Fibroblast of lung (primary cell): ENCODE data around the gene MIOX.

ENCODE experiments used
- EZH2 ChIP-seq: IDR thresholded peaks from 2 replicates; pipeline ENCODE4 v1.5.1; 2012; ENCODE audit warnings: low read length, control low read depth, mild to moderate bottlenecking; ENCODE audit errors: missing control alignments
- TF ChIP-seq, protein P1 (sequence below), 2 donors: IDR thresholded peaks in 1 of 2; conservative IDR thresholded peaks in 1 of 2; 1 replicate in 1 of 2; 2 replicates in 1 of 2; pipeline ENCODE4 v1.5.1; 2011 to 2012; ENCODE audit warnings: low read length in 2 of 2, control low read depth in 1 of 2, inconsistent platforms in 1 of 2, low read depth in 1 of 2, mild to moderate bottlenecking in 1 of 2

DNA sequence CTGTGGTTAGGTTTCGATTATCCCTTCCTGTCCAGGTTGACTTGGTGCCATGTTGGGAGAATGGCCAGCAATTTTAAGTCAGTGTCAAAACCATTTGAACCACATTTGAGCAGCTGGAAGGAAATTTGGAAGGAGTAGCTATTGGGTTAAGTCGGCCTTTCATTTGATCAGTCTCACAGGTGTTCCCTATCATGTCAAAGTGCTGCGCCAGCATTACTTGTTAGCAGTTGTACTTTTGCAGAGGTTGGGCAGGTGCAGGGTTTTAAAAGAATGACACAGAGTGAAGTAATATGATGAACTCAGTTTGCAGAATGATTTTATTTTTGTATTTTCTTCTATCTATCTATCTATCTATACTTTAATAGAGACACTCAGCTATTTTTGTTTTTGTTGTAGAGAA lies 49.6 kb downstream of the MIOX start:
- TF ChIP-seq, protein P1, sequence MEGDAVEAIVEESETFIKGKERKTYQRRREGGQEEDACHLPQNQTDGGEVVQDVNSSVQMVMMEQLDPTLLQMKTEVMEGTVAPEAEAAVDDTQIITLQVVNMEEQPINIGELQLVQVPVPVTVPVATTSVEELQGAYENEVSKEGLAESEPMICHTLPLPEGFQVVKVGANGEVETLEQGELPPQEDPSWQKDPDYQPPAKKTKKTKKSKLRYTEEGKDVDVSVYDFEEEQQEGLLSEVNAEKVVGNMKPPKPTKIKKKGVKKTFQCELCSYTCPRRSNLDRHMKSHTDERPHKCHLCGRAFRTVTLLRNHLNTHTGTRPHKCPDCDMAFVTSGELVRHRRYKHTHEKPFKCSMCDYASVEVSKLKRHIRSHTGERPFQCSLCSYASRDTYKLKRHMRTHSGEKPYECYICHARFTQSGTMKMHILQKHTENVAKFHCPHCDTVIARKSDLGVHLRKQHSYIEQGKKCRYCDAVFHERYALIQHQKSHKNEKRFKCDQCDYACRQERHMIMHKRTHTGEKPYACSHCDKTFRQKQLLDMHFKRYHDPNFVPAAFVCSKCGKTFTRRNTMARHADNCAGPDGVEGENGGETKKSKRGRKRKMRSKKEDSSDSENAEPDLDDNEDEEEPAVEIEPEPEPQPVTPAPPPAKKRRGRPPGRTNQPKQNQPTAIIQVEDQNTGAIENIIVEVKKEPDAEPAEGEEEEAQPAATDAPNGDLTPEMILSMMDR (conservative IDR thresholded peaks at IDR 0.05 in 1 of 2, IDR thresholded peaks at IDR 0.05 in 1 of 2; ENCODE audit: low read depth in 1 of 2, low read length in 2 of 2) = no peak
- no peak for TF ChIP-seq EZH2
